GM18858 (cell line): ENCODE results near the gene MS4A15.
"Not testable (repeated sequence)": the region's sequence is repeated elsewhere in the genome, so short reads cannot be mapped to it uniquely, and the experiment has no call there.

ENCODE experiments used
- ATAC-seq: cut with Tn5 transposase; IDR thresholded peaks from one replicate; pipeline ENCODE4 v1.9.1; 2021; ENCODE audit not compliant: unreplicated experiment

The MS4A15 gene

DNA sequence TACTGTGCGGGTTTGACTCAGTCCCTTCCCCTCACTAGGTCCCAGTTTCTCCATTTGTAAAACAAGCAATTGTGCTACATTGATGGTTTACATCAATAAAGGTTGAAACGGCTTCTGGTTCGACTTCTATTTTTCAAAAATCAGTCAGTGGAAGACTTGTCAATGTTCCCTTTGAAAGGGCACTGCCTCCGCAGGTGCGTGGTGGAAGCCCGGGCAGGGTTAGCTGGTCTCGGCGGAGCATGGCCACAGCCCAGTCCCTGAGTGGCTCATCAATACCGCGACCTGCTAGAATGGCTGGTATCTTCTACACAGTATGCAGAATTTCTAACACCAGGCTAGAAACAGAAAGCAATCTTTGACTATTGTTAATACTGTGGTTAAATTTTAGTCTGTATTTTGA, 44.5 kb downstream of the MS4A15 start:
- no peak for ATAC-seq

DNA sequence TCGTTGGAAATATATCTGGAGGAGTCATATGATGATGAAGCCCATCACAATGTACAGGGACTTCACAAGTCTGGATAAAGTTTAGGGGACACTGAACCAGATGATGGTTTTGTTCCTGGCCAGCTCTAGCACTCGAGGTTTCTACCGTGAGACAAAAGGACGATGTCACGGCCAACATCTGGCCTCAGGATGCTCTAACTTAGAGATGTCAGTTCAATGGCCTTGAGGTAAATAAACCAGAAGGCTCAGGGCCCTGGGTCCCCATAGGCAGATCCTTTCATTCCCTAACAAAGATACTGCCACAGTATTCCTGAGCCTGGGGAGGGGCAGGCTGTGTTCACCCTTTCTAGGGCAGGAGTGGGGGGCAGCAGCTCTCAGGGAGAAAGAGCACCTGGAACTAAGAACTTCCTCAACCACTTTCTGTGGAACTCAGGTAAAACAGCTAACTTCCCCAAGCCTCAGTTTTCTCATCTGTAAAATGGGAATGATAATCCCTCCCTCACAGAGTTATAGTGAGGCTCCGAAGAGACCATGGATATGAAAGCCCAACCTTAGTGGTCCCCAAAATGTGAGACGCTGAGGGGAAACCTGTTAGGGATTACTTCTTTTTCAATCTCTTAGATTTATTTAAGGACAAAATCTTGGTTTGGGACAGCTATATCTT, 46.7 kb downstream of the MS4A15 start:
- ATAC-seq = no peak

GRCh38 chr11:60809249-60809648, 52.6 kb downstream of the MS4A15 start:
- ATAC-seq = no peak

- no peak for ATAC-seq
These were observed 53.0 kb downstream of the MS4A15 start for GRCh38 chr11:60809691-60810090.

- ATAC-seq = no peak
These were observed 53.5 kb downstream of the MS4A15 start for GRCh38 chr11:60810151-60810550.

- no peak for ATAC-seq
These were observed 53.9 kb downstream of the MS4A15 start for GRCh38 chr11:60810569-60810968.

DNA sequence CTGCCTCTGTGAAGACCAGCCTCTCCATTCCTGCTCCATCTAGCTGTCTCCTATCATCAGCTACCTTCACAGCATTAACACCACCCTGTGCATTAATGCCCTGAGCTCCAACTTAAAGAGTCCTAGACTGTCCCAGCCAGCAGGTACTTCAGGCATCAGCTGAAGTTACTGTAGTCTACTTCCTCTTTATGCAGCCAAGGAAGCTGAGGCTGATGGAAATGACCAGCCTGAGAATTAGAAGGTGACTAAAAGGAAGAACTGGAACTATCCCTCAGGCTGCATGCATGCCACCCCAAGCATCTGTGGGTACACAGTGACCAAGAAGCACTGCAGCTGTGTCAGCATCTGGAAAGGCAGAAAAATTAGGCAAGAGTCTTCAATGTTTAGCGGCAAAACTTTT, 56.7 kb downstream of the MS4A15 start:
- no peak for ATAC-seq

GRCh38 chr11:60814112-60814511, 57.4 kb downstream of the MS4A15 start:
- ATAC-seq = no peak

- no peak for ATAC-seq
These were observed 60.0 kb downstream of the MS4A15 start for GRCh38 chr11:60816590-60817157.

DNA sequence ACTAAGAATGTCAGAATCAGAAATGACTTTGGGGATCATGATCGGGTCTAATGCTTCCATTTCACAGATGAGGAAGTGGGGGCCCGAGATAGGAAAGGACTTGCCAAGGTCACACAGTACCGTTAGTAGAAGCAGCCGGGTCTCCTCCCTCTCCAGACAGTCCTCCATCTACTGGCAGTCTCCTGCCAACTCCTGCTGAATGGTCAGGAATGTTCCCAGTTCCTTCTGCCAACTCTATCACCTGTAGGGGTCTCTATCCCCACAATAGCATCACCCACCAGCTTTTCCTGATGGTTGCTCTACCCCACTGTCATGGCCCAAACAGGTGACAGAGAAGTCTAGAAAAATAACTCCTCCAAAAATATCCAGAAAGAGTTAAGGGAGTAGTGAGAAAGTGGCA, 61.4 kb downstream of the MS4A15 start:
- no peak for ATAC-seq

- no peak for ATAC-seq
These were observed 65.3 kb downstream of the MS4A15 start for GRCh38 chr11:60821827-60822599.

DNA sequence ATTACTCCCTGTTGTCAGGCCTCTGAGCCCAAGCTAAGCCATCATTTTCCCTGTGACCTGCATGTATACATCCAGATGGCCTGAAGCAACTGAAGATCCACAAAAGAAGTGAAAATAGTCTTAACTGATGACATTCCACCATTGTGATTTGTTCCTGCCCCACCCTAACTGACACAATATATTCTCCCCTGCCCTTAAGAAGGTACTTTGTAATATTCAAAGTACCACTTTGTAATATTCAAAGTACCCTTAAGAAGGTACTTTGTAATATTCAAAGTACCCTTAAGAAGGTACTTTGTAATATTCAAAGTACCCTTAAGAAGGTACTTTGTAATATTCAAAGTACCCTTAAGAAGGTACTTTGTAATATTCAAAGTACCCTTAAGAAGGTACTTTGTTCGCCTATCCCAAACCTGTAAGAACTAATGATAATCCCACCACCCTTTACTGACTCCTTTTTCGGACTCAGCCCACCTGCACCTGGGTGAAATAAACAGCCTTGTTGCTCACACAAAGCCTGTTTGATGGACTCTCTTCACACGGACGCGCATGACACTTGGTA, 67.2 kb downstream of the MS4A15 start:
- not testable (repeated sequence) for ATAC-seq

DNA sequence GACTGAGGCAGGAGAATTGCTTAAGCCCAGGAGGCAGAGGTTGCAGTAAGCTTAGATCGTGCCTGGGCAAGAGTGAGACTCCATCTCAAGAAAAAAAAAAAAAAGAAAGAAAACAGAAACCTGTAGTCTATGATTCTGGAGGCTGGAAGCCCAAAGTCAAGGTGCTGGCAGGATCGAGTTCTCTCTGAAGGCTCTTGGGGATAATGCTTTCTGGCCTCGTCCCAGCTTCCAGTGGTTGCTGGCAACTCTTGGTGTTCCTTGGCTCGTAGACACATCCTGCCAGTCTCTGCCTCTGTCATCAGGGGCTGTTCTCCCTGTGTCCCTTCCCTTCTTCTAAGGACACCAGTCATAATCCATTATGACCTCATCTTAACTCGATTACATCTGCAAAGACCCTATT, 68.5 kb downstream of the MS4A15 start:
- no peak for ATAC-seq

DNA sequence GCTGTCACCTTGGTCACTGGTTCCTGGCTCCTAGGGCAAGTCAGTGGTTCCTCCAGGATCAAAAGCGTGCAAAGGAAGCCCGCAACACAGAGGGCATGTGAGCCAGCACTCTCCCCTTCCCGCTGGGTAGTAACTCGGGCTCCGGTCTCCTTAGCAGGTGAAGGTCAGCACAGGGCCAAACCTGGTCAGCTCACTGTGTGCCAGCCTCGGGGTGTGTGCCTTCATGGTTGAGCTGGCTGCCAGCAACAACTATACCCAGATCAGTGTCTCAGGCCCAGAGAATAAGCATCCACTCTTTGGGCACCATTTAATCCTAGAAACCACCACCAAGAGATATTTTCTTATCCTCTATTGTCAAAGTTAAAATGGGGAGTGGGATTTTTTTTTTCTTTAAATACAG, 69.1 kb downstream of the MS4A15 start:
- ATAC-seq = no peak
